ENCODE data around the gene FOXN3.

GRCh38 chr14:89236851-89237250 lies 180.2 kb downstream of the FOXN3 start:
- no peak for TF ChIP-seq EZH2 (IDR thresholded peaks at IDR 0.05; ENCODE audit: low read depth, unreplicated experiment)
- TF ChIP-seq EZH2phosphoT487 (IDR thresholded peaks at IDR 0.05; ENCODE audit: unreplicated experiment), result no peak
- no peak for TF ChIP-seq CTCF (conservative IDR thresholded peaks at IDR 0.05; ENCODE audit: low read depth in 2 of 2)
- TF ChIP-seq JUNB (IDR thresholded peaks at IDR 0.05; ENCODE audit: unreplicated experiment), result no peak
- no peak for TF ChIP-seq POLR2AphosphoS5 (IDR thresholded peaks at IDR 0.05; ENCODE audit: low read depth)
- TF ChIP-seq ZNF331 (CRISPR knock-in tag; IDR thresholded peaks at IDR 0.05; ENCODE audit: low read depth), result no peak
- no peak for TF ChIP-seq ZNF462 (CRISPR knock-in tag; IDR thresholded peaks at IDR 0.05)

Data from GM23338 (cell line).